Measurements from ENCODE around the gene ASPDH.

The ASPDH gene

GRCh38 chr19:50512999-50513745 is 541 bp downstream of the ASPDH start:
- no peak for FAIRE-seq

- FAIRE-seq = no peak
Measured at GRCh38 chr19:50512112-50512998, 1.4 kb downstream of the ASPDH start.

- peak; percentile 98 for FAIRE-seq
Measured at GRCh38 chr19:50511069-50511822, 2.5 kb downstream of the ASPDH start, which contains the start of gene JOSD2. TSS of gene JOSD2 (minus strand) at chr19:50511191. CDS start at chr19:50510431, 760 bp downstream.

GRCh38 chr19:50510700-50511068 is 3.0 kb downstream of the ASPDH start:
- FAIRE-seq = no peak

- FAIRE-seq = no peak
Measured at GRCh38 chr19:50510121-50510670, 3.5 kb downstream of the ASPDH start.

GRCh38 chr19:50509366-50509765 is 4.3 kb downstream of the ASPDH start:
- no peak for FAIRE-seq

GRCh38 chr19:50508843-50509190 is 4.9 kb downstream of the ASPDH start:
- FAIRE-seq = no peak

- FAIRE-seq = no peak
Measured at GRCh38 chr19:50507376-50507775, 6.3 kb downstream of the ASPDH start.

- FAIRE-seq = no peak
Measured at GRCh38 chr19:50506700-50507099, 7.0 kb downstream of the ASPDH start.

- no peak for FAIRE-seq
Measured at GRCh38 chr19:50505856-50506611, 7.7 kb downstream of the ASPDH start.

- no peak for FAIRE-seq
Measured at GRCh38 chr19:50501568-50502475, 11.9 kb downstream of the ASPDH start.

- FAIRE-seq = no peak
Measured at GRCh38 chr19:50501186-50501567, 12.5 kb downstream of the ASPDH start.

GRCh38 chr19:50500753-50501151 is 13.0 kb downstream of the ASPDH start:
- FAIRE-seq = no peak

GRCh38 chr19:50500060-50500752 is 13.5 kb downstream of the ASPDH start:
- no peak for FAIRE-seq

- FAIRE-seq = no peak
Measured at GRCh38 chr19:50498219-50499056, 15.3 kb downstream of the ASPDH start.

GRCh38 chr19:50497022-50497405 is 16.7 kb downstream of the ASPDH start:
- FAIRE-seq = no peak

- FAIRE-seq = no peak
Measured at GRCh38 chr19:50496189-50497021, 17.3 kb downstream of the ASPDH start.

- FAIRE-seq = no peak
Measured at GRCh38 chr19:50495020-50495531, 18.6 kb downstream of the ASPDH start.
